ENCODE measurements around the gene STON2. TPM values are rescaled to one million over a fixed set of nuclear protein-coding genes. Genes with fewer than 3 reads are reported as not detected.

STON2 gene
- total RNA-seq, 4 donors from 2014 or later = 69.8 to 202 (median 97.0) TPM

GRCh38 chr14:81305743-81306142, 94.4 kb downstream of the STON2 start:
- Histone ChIP-seq H3K9me3 (no peaks in the 10 kb centered on the region), H3K4me1 (peaks cover 5 to 19% of the 10 kb centered on the region in 2 donors), H3K27ac (no peak overlapping the region), H3K36me3 (no peaks in the 10 kb centered on the region), H3K27me3 (no peaks in the 10 kb centered on the region), H3K4me3 (replicated peaks in 1 of 3) (no peak overlapping the region)
- WGBS, 2 donors = 89 to 93% methylated on average over 3 of the region's 3 CpGs
- TF ChIP-seq CTCF (IDR thresholded peaks at IDR 0.05) (no peak), POLR2A (IDR thresholded peaks at IDR 0.05) (no peak)
- intact Hi-C loops (cut with DNase I) = no loop called here
- no peak for DNase-seq

GRCh38 chr14:81305065-81305464, 95.1 kb downstream of the STON2 start:
- H3K9me3 ChIP-seq = no peaks in the 10 kb centered on the region
- no peak overlapping the region for H3K4me3 ChIP-seq (replicated peaks in 1 of 3)
- DNase-seq = no peak
- 93 to 94% methylated on average over 4 of the region's 4 CpGs for WGBS, 2 donors
- H3K27ac ChIP-seq = no peak overlapping the region
- no peak for TF ChIP-seq CTCF (IDR thresholded peaks at IDR 0.05)
- no peak for TF ChIP-seq POLR2A (IDR thresholded peaks at IDR 0.05)
- intact Hi-C loops (cut with DNase I) = no loop called here
- H3K36me3 ChIP-seq = no peaks in the 10 kb centered on the region
- H3K27me3 ChIP-seq = no peaks in the 10 kb centered on the region
- H3K4me1 ChIP-seq = peaks cover 5 to 19% of the 10 kb centered on the region in 2 donors

GRCh38 chr14:81303258-81303935, 96.7 kb downstream of the STON2 start:
- intact Hi-C loops (cut with DNase I) = no loop called here

DNA sequence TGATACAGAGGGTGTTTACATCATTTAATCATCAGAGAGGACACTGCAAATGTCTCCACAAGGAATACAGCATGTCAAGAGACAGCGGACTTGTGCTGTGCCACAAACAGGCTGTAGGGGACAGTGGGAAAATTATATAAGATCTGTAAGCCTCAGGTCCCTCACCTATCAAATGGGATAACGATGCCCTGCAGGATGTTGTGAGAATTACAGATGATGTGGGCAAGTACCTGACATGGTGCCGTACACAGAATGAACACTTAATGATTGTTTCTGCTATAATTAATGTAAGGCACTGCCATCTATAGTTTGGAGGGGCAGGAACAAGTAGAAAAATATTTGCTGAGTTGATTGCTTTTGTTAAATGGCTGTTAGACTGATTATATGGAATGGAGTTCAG, 97.5 kb downstream of the STON2 start:
- TF ChIP-seq POLR2A (IDR thresholded peaks at IDR 0.05) (no peak), CTCF (IDR thresholded peaks at IDR 0.05) (no peak)
- H3K27ac ChIP-seq = peak overlapping the region in 2 of 3 donors; percentile 57 to 60
- H3K4me3 ChIP-seq (replicated peaks in 1 of 3) = no peak overlapping the region
- intact Hi-C loops (cut with DNase I) = no loop called here
- no peaks in the 10 kb centered on the region for H3K36me3 ChIP-seq
- no peaks in the 10 kb centered on the region for H3K9me3 ChIP-seq
- DNase-seq = no peak
- H3K4me1 ChIP-seq = peaks cover 5 to 19% of the 10 kb centered on the region in 2 donors
- no peaks in the 10 kb centered on the region for H3K27me3 ChIP-seq
- 88 to 96% methylated on average over 3 of the region's 3 CpGs for WGBS, 2 donors

More at GRCh38 chr14:81303258-81303935, 96.7 kb downstream of the STON2 start:
- Histone ChIP-seq H3K36me3 (no peaks in the 10 kb centered on the region), H3K9me3 (no peaks in the 10 kb centered on the region), H3K27ac (peak overlapping the region in 2 of 3 donors; percentile 57 to 60), H3K27me3 (no peaks in the 10 kb centered on the region), H3K4me1 (peaks cover 5 to 19% of the 10 kb centered on the region in 2 donors), H3K4me3 (replicated peaks in 1 of 3) (no peak overlapping the region)
- peak; percentile 62 to 74 for DNase-seq
- WGBS, 2 donors = 74 to 84% methylated on average over 5 of the region's 5 CpGs
- TF ChIP-seq CTCF (IDR thresholded peaks at IDR 0.05) = no peak
- TF ChIP-seq POLR2A (IDR thresholded peaks at IDR 0.05) = no peak

- Histone ChIP-seq H3K9me3 (no peaks in the 10 kb centered on the region), H3K4me1 (peaks cover 5 to 13% of the 10 kb centered on the region in 2 donors), H3K27me3 (no peaks in the 10 kb centered on the region), H3K36me3 (no peaks in the 10 kb centered on the region), H3K27ac (no peak overlapping the region), H3K4me3 (replicated peaks in 1 of 3) (no peak overlapping the region)
- DNase-seq = no peak
- WGBS, 2 donors = 92 to 96% methylated on average over 1 of the region's 1 CpG
- TF ChIP-seq CTCF (IDR thresholded peaks at IDR 0.05) (no peak), POLR2A (IDR thresholded peaks at IDR 0.05) (no peak)
- intact Hi-C loops (cut with DNase I) = no loop called here
Measured at GRCh38 chr14:81301813-81302212, 98.3 kb downstream of the STON2 start.
